Measurements from ENCODE around the gene CCND1. TPM values are rescaled to one million over a fixed set of nuclear protein-coding genes. Genes with fewer than 3 reads are reported as not detected.

CCND1 gene
- polyA plus RNA-seq, 1 experiment: 249 TPM

- Histone ChIP-seq H3K27ac (ENCODE audit: low read depth, low read length) (peak overlapping the region; percentile 21), H3K4me3 (ENCODE audit: low read depth, low read length) (no peak overlapping the region), H3K27me3 (ENCODE audit: control insufficient read depth, insufficient read depth, low read length) (no peaks in the 10 kb centered on the region), H3K9me3 (ENCODE audit: control insufficient read depth, insufficient read depth, low read length) (peaks cover 3% of the 10 kb centered on the region; the same call in 1 of the 2 replicates)
- no peak for DNase-seq (ENCODE audit: low read depth, low spot score)
- CTCF ChIA-PET: interaction anchor here (0.7 to 2.5 kb wide), 2 partner anchors 553 to 565 kb away, joined by 6 read pairs; no protein-coding TSS in a partner anchor
- TF ChIP-seq CTCF (IDR thresholded peaks at IDR 0.05; ENCODE audit: low read depth, low read length): no peak
- POLR2A ChIA-PET: interaction anchor here (1.2 to 1.7 kb wide), 3 partner anchors 8 to 554 kb away, joined by 3 to 5 read pairs (median 4); no protein-coding TSS in a partner anchor
Measured at GRCh38 chr11:69654660-69655478, 13.9 kb downstream of the CCND1 start.

GRCh38 chr11:69655479-69656428 is 14.8 kb downstream of the CCND1 start:
- DNase-seq (ENCODE audit: low read depth, low spot score): no peak
- peak overlapping the region; percentile 2 for H3K27ac ChIP-seq (ENCODE audit: low read depth, low read length)
- TF ChIP-seq CTCF (IDR thresholded peaks at IDR 0.05; ENCODE audit: low read depth, low read length): no peak
- H3K27me3 ChIP-seq (ENCODE audit: control insufficient read depth, insufficient read depth, low read length): no peaks in the 10 kb centered on the region
- H3K9me3 ChIP-seq (ENCODE audit: control insufficient read depth, insufficient read depth, low read length): peaks cover 3% of the 10 kb centered on the region; the same call in 1 of the 2 replicates
- POLR2A ChIA-PET: interaction anchor here (1.2 to 1.7 kb wide), 3 partner anchors 9 to 554 kb away, joined by 3 to 5 read pairs (median 4); no protein-coding TSS in a partner anchor
- CTCF ChIA-PET: interaction anchor here (0.7 to 2.5 kb wide), 3 partner anchors 15 to 565 kb away, joined by 5 to 6 read pairs (median 6); no protein-coding TSS in a partner anchor
- no peak overlapping the region for H3K4me3 ChIP-seq (ENCODE audit: low read depth, low read length)

- no peak for DNase-seq (ENCODE audit: low read depth, low spot score)
- ChIA-PET POLR2A (interaction anchor here (0.6 to 1.7 kb wide), 2 partner anchors 12 to 276 kb away, joined by 3 to 5 read pairs; no protein-coding TSS in a partner anchor), CTCF (interaction anchor here (1.3 to 2.5 kb wide), 2 partner anchors 14 to 555 kb away, joined by 5 to 6 read pairs; no protein-coding TSS in a partner anchor)
- Histone ChIP-seq H3K4me3 (ENCODE audit: low read depth, low read length) (no peak overlapping the region), H3K9me3 (ENCODE audit: control insufficient read depth, insufficient read depth, low read length) (peaks cover 3% of the 10 kb centered on the region; the same call in 1 of the 2 replicates), H3K27me3 (ENCODE audit: control insufficient read depth, insufficient read depth, low read length) (no peaks in the 10 kb centered on the region), H3K27ac (ENCODE audit: low read depth, low read length) (no peak overlapping the region)
- no peak for TF ChIP-seq CTCF (IDR thresholded peaks at IDR 0.05; ENCODE audit: low read depth, low read length)
Measured at GRCh38 chr11:69656536-69657455, 15.8 kb downstream of the CCND1 start.

DNA sequence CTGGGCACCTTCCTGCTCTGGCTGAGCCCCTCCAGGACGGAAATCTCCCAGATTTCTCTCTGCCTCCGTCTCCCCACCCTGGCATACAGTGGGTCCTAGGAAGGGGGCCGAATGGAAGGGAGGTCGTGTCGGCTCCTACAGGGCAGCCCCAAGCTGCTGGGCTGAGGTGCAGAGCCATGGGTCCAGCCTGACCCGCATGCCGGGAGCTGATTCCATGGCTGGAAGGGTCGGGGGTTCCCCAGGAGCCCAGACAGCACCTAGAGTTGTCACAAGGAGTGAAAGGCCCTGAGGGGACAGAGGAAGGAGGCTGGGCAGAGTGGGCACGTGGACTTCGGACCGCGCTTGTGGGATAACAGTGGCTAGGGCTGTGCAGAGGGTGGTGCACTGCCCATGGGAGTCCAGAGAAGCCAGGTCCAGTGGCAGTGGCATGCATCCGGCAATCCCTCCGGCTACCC is 16.5 kb downstream of the CCND1 start:
- Histone ChIP-seq H3K4me3 (ENCODE audit: low read depth, low read length) (no peak overlapping the region), H3K27ac (ENCODE audit: low read depth, low read length) (no peak overlapping the region), H3K9me3 (ENCODE audit: control insufficient read depth, insufficient read depth, low read length) (peaks cover 3% of the 10 kb centered on the region; the same call in 1 of the 2 replicates), H3K27me3 (ENCODE audit: control insufficient read depth, insufficient read depth, low read length) (no peaks in the 10 kb centered on the region)
- TF ChIP-seq CTCF (IDR thresholded peaks at IDR 0.05; ENCODE audit: low read depth, low read length): no peak
- DNase-seq (ENCODE audit: low read depth, low spot score): no peak
- ChIA-PET POLR2A (no interaction called here), CTCF (interaction anchor here (3.3 kb wide), 1 partner anchor 556 kb away, joined by 17 read pairs; no protein-coding TSS in a partner anchor)
